DMS53 (cell line): ENCODE measurements around the gene NKX1-1.

Experiments
- DNase-seq: peaks from one replicate; lab custom pipeline; 2025; lab: John Stamatoyannopoulos, UW

NKX1-1 gene

GRCh38 chr4:1416948-1417260 lies 10.7 kb upstream of the NKX1-1 start:
- DNase-seq, result no peak

- DNase-seq, result no peak
These were observed 10.1 kb upstream of the NKX1-1 start for GRCh38 chr4:1416051-1416947.

- no peak for DNase-seq
These were observed 9.4 kb upstream of the NKX1-1 start for GRCh38 chr4:1415681-1415981.

GRCh38 chr4:1414831-1415680 lies 8.8 kb upstream of the NKX1-1 start:
- no peak for DNase-seq

- no peak for DNase-seq
These were observed 7.6 kb upstream of the NKX1-1 start for GRCh38 chr4:1413687-1414479.

GRCh38 chr4:1413204-1413663 lies 7.0 kb upstream of the NKX1-1 start:
- no peak for DNase-seq

- no peak for DNase-seq
These were observed 6.3 kb upstream of the NKX1-1 start for GRCh38 chr4:1412376-1413203.

- no peak for DNase-seq
These were observed 5.5 kb upstream of the NKX1-1 start for GRCh38 chr4:1411436-1412375.

- DNase-seq, result peak; percentile 65
These were observed 4.5 kb upstream of the NKX1-1 start for GRCh38 chr4:1410491-1411325.

GRCh38 chr4:1409491-1410425 lies 3.5 kb upstream of the NKX1-1 start:
- no peak for DNase-seq

GRCh38 chr4:1409079-1409478 lies 2.8 kb upstream of the NKX1-1 start:
- no peak for DNase-seq

GRCh38 chr4:1408418-1408817 lies 2.2 kb upstream of the NKX1-1 start:
- no peak for DNase-seq

- DNase-seq, result no peak
These were observed 1.6 kb upstream of the NKX1-1 start for GRCh38 chr4:1407657-1408333.

- no peak for DNase-seq
These were observed 877 bp upstream of the NKX1-1 start for GRCh38 chr4:1406981-1407656.

- DNase-seq, result no peak
These were observed 427 bp downstream of the NKX1-1 start for GRCh38 chr4:1405636-1406393.

GRCh38 chr4:1405254-1405635 lies 997 bp downstream of the NKX1-1 start:
- no peak for DNase-seq
